NCI-H2081 (cell line): ENCODE measurements around the gene CACNA2D3.

Experiments used
- DNase-seq, 2 experiments: peaks; one replicate each; lab custom pipeline; 2025; lab: John Stamatoyannopoulos, UW

CACNA2D3 gene

DNA sequence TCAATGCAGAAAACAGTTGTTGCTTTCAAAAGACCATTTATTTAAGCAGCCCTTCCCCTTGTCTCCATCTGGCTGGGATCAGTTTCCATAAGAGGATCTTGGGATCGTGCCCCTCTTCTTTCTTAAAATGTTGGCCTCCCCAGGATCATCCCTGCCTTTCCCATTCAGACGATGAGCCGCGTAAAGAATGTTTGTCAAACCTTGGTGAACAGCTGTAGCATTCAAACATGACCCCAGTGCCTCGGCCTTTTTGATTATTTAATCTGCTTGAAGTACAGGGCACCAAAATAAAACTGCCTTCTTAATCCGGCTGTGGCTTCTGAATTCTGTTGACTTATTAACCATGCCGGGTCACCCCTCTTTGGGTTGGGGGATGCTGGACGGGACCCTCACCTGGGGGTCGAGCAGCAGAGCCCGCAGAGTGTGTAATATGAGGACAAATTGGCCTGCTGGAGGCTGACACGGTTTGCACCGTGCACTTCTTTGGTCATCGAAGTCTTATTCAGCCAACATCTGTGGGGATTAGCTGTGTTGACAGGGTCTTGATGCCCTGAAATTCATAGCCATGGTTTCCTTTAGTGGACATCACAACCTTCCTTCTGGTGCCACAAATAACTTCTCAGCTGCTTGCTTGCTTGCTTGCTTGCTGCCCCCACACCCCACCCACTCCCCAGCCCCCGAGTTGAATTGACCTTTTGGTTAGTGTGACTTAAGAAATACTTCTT lies 805.9 kb downstream of the CACNA2D3 start, which contains the start of gene LRTM1:
Gene LRTM1, minus strand, starts transcription at position 14 of the 725 bp plus-strand sequence. CDS start 148 bp downstream, outside the sequence.
- DNase-seq, result no peak

DNA sequence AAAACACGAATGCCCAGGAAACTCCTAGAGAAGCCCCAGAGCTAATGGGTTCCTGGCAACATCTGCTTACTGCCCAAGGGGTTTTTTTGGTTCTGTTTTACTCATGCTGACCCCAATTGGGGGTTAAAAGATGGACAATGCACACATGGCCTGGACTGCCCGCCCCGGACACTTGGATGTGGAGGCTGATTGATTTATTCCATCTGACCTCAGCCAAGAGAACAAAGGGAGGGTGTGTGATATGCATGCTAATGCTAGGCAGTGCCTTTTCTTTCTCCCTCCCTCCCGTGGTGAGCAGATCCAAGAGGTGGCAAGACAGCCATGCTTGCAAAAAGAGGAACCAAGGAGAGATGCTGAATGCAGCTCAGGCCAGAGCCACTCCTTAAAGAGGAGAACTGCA lies 808.8 kb downstream of the CACNA2D3 start:
- DNase-seq, result no peak

GRCh38 chr3:54932606-54933005 lies 810.3 kb downstream of the CACNA2D3 start:
- DNase-seq, result no peak

GRCh38 chr3:54935869-54936268 lies 813.5 kb downstream of the CACNA2D3 start:
- no peak for DNase-seq

- no peak for DNase-seq
These were observed 814.2 kb downstream of the CACNA2D3 start for GRCh38 chr3:54936561-54936960.

- no peak for DNase-seq
These were observed 817.4 kb downstream of the CACNA2D3 start for GRCh38 chr3:54939557-54940300.

- DNase-seq, result no peak
These were observed 818.6 kb downstream of the CACNA2D3 start for GRCh38 chr3:54940971-54941370.

- no peak for DNase-seq
These were observed 819.5 kb downstream of the CACNA2D3 start for GRCh38 chr3:54941690-54942362.

- DNase-seq, result no peak
These were observed 827.2 kb downstream of the CACNA2D3 start for GRCh38 chr3:54949491-54950044.

DNA sequence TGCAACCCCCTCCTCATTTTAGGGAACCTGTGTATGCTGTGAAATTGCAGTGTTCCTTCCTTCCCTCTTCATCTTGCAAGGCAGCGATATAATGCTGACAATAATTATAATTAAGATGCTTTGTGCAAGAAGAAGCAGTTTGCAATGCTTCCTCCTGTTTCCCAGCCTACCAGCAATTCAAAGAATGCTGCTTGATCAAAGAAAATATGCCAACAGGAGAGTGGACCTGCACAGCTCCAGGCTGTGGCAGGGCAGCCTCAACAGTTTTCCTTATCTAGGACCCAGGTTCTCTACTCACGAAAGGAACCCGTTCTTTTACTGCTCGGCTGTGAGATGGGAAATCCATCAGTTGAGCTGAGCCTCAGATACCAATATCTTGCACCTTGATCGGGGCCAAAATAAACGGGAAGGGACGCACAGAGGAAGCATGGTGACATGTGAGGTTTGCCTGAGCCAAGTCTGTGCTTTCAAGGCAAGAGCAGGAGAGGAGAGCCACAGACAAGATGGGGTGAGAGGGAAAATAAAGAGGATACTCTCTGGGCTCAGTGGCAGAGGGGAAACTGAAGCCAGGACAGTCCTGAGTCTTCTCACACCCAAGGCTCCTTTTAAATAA lies 828.1 kb downstream of the CACNA2D3 start:
- no peak for DNase-seq

DNA sequence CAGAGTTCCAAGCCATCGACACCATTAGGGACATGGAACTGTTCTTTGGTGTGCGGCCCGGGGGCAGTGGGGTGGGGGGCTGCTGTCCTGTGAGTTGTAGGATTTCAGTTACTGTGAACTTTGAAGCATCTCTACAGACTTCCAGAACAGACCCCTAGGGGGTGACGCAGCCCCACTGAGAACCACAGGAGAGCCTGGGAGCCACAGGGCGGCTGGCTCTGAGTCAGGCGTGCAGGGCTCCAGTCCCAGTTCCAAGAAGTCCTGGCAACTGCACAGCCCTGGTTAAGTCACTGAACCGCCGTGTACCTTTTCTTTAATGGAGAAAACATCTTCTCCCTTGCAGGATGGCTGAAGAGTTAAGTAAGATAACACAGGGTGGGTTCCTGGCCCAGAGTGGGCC lies 829.1 kb downstream of the CACNA2D3 start:
- DNase-seq, result peak in 1 of 2 experiments; percentile 1

DNA sequence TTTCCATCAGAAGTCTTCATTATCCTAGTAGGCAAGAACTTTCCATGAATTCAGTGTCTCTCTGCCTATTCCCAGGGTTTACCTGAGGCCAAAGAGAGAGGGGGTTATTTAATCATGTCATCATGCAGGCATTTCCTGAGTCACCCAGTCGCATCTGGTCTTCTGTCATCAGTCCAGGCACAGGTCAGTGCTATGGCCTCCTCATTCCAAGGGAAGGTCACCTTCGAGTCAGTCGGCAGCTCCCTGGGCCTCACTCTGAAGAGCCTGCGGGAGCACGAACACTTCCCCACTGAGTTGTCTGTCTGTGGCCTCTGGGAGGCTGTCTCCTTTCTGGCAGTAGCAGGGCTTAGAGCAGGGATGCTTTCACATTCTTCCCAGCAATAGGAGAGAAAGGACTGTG lies 831.7 kb downstream of the CACNA2D3 start:
- no peak for DNase-seq

GRCh38 chr3:54954521-54954920 lies 832.2 kb downstream of the CACNA2D3 start:
- DNase-seq, result no peak

- DNase-seq, result no peak
These were observed 833.1 kb downstream of the CACNA2D3 start for GRCh38 chr3:54955496-54955895.

- no peak for DNase-seq
These were observed 833.6 kb downstream of the CACNA2D3 start for GRCh38 chr3:54955941-54956340.

DNA sequence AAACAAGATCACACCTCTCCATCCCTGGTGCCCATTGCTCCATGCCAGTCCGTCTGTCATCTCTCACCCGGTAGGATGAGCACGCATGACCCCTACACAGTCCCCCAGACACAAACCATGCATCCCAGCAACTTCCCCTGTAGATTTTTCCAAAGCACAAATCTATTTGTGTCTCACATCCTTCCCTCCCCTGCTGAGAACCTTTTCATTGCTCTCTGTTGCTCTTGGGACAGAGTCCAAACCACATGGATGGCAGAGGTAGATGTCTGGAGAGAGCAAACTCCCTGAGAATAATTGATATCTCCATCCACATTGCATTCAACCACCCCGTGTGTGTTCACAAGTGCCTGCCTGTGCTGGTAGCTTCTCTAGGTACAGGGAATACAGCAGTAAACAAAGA lies 835.4 kb downstream of the CACNA2D3 start:
- DNase-seq, result peak in 1 of 2 experiments; percentile 1

DNA sequence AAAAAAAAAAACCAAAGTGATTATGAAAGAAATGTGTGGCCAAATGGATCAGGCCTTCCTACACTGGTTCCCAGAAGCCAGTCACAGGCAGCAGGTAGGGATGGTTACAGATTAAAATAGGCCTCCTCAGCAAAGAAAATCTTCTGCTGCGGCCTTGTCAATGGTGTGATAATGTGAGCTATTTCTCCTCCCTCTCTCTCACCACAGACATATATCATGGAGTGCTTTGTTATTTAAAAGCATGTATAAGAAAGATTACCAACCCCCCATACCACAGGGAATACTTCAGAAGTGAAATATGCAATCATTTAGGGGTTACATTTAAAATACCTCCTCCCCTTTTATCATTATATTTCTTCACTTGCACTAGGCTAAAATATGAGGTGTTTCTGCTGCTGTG lies 837.7 kb downstream of the CACNA2D3 start:
- no peak for DNase-seq

- no peak for DNase-seq
These were observed 838.3 kb downstream of the CACNA2D3 start for GRCh38 chr3:54960701-54961100.

DNA sequence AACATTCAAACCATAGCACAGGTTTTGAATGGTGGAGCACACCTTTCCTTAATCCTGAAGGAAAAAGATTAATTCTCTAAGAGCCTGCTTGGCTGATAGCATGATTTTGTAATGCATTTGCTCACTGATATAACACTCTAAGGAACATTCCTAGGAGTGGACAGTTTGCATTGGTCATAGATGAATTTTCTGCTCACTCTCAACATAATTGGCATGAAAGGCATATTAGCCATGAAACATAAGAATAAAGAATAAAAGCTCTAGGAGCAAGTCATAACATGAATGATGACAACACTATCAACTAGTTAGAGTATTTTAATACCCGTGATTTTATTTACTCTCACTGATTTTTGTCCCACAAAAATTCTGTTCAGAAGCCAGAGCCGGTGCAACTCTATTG lies 839.8 kb downstream of the CACNA2D3 start:
- no peak for DNase-seq

- DNase-seq, result no peak
These were observed 841.3 kb downstream of the CACNA2D3 start for GRCh38 chr3:54963641-54964040.

DNA sequence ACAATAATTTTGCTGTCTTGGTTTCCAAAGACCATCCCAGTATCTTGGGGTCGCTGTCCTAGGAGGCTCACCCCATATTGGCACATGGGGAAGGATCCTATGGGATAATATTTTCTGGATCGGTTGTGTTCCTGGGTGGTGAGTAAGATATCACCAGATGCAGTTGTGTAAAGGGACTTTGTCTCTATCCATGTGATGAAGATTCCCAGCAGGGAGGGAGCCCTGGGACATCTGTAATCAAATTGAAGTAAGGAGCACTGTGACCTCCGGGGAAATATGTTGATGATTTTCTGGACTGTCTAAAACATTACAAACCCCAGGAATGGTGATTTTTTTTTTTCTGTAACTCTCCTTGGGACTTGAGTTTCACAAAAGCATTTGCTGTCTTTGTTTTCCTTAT lies 841.7 kb downstream of the CACNA2D3 start:
- DNase-seq, result no peak

DNA sequence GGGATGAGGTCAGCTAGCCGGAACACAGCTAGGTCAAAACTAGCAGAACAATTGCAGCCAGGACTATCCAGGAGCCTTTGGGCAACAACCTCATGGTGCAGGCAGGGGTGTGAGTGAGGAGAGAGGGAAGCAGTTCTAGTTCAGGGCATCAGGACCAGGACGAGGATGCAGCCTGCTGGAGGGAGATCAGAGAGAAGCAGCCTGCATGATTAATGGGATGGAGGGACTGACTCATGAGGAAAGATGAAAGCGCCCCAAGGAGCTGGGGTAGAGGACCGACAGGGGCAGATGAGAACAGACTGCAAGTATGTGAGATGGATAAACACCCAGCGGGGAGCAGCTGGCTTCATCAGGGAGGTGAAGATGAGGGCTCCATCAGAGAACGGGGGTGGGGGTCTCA lies 843.4 kb downstream of the CACNA2D3 start:
- DNase-seq, result no peak
